Astrocyte (in vitro differentiated cells and primary cell): ENCODE measurements around the gene SH3BP1. TPM values are rescaled to one million over a fixed set of nuclear protein-coding genes. Genes with fewer than 3 reads are reported as not detected.
A peak's percentile ranks its signal among the peaks of the same experiment; 100 is the strongest.

ENCODE experiments used
- DNase-seq: peaks from one replicate; pipeline ENCODE4 v3.0.0-alpha.2; 2010; ENCODE audit warnings: low read depth
- FAIRE-seq: peaks from 2 replicates; lab custom pipeline; 2011; peaks lifted over from hg19 to GRCh38; lab: Jason Lieb, UNC
- H2AFZ ChIP-seq: 2 replicates; pipeline ENCODE4 v1.6.0; 2012; ENCODE audit warnings: low read depth, low read length, inconsistent platforms
- H3K27ac ChIP-seq: 2 replicates; pipeline ENCODE4 v1.5.1; 2011; ENCODE audit warnings: low read depth, low read length, inconsistent platforms
- H3K27me3 ChIP-seq: 2 replicates; pipeline ENCODE4 v1.6.0; 2011; ENCODE audit warnings: low read length, inconsistent platforms; ENCODE audit not compliant: insufficient read depth
- H3K36me3 ChIP-seq: 2 replicates; pipeline ENCODE4 v1.5.1; 2011; ENCODE audit warnings: low read length, inconsistent platforms; ENCODE audit not compliant: insufficient read depth
- H3K4me1 ChIP-seq: 2 replicates; pipeline ENCODE4 v1.5.1; 2011; ENCODE audit warnings: low read length, inconsistent platforms; ENCODE audit not compliant: insufficient read depth
- H3K4me2 ChIP-seq: 2 replicates; pipeline ENCODE4 v1.6.0; 2012; ENCODE audit warnings: low read length, inconsistent platforms
- H3K4me3 ChIP-seq: 2 replicates; pipeline ENCODE4 v1.5.1; 2011; ENCODE audit warnings: low read depth, mild to moderate bottlenecking, low read length, inconsistent platforms; ENCODE audit not compliant: insufficient read depth
- H3K79me2 ChIP-seq: 2 replicates; pipeline ENCODE4 v1.6.0; 2012; ENCODE audit warnings: mild to moderate bottlenecking, low read length, inconsistent platforms; ENCODE audit not compliant: insufficient read depth
- H3K9ac ChIP-seq: 2 replicates; pipeline ENCODE4 v1.6.0; 2012; ENCODE audit warnings: mild to moderate bottlenecking, low read length, inconsistent platforms
- H3K9me3 ChIP-seq: 2 replicates; pipeline ENCODE4 v1.5.1; 2012; ENCODE audit warnings: low read depth, mild to moderate bottlenecking, low read length, inconsistent platforms; ENCODE audit not compliant: insufficient read depth
- H4K20me1 ChIP-seq: 2 replicates; pipeline ENCODE4 v1.6.0; 2012; ENCODE audit warnings: low read length, inconsistent platforms; ENCODE audit not compliant: insufficient read depth
- H3K27ac Mint-ChIP-seq: one replicate; pipeline ENCODE4 v1.8.0; 2021; ENCODE audit warnings: mild to moderate bottlenecking, mixed read lengths; ENCODE audit not compliant: unreplicated experiment
- H3K27me3 Mint-ChIP-seq: one replicate; pipeline ENCODE4 v1.8.0; 2021; ENCODE audit warnings: low read depth, mixed read lengths; ENCODE audit not compliant: unreplicated experiment
- H3K36me3 Mint-ChIP-seq: one replicate; pipeline ENCODE4 v1.8.0; 2021; ENCODE audit warnings: low read depth, mixed read lengths; ENCODE audit not compliant: unreplicated experiment
- H3K4me1 Mint-ChIP-seq: one replicate; pipeline ENCODE4 v1.8.0; 2021; ENCODE audit warnings: low read depth, mixed read lengths; ENCODE audit not compliant: unreplicated experiment
- H3K4me3 Mint-ChIP-seq: one replicate; pipeline ENCODE4 v1.8.0; 2021; ENCODE audit warnings: mild to moderate bottlenecking, moderate library complexity, mixed read lengths; ENCODE audit not compliant: unreplicated experiment
- H3K9me3 Mint-ChIP-seq: one replicate; pipeline ENCODE4 v1.8.0; 2021; ENCODE audit warnings: mild to moderate bottlenecking, mixed read lengths; ENCODE audit not compliant: unreplicated experiment
- EZH2 ChIP-seq: IDR thresholded peaks from 2 replicates; pipeline ENCODE4 v1.6.1; 2012; ENCODE audit warnings: mild to moderate bottlenecking, low read length, inconsistent platforms; ENCODE audit not compliant: insufficient read depth
- total RNA-seq: library from RNA; stranded (reverse); gene quantifications from 2 replicates; pipeline ENCODE4 v1.2.1, GENCODE V29; 2021
- TF ChIP-seq, protein P1 (sequence below): IDR thresholded peaks from 2 replicates; pipeline ENCODE4 v1.5.1; 2011; ENCODE audit warnings: low read depth, mild to moderate bottlenecking, inconsistent platforms, low read length, moderate library complexity; ENCODE audit not compliant: insufficient read depth

SH3BP1 gene
- total RNA-seq, 1 donor from 2014 or later: 26.5 TPM

- Mint-ChIP-seq H3K27ac (no peak overlapping the region), H3K4me3 (peak overlapping the region; percentile 87), H3K4me1 (peaks cover 23% of the 10 kb centered on the region), H3K36me3 (peaks cover 4% of the 10 kb centered on the region), H3K9me3 (no peaks in the 10 kb centered on the region), H3K27me3 (no peaks in the 10 kb centered on the region)
- H4K20me1 ChIP-seq: peaks cover 10% of the 10 kb centered on the region
- no peaks in the 10 kb centered on the region for H3K27me3 ChIP-seq
- FAIRE-seq (no peak), DNase-seq (no peak)
- H3K27ac ChIP-seq: no peak overlapping the region
- no peaks in the 10 kb centered on the region for H3K9me3 ChIP-seq
- H3K79me2 ChIP-seq: peaks cover 4% of the 10 kb centered on the region
- TF ChIP-seq, protein P1, sequence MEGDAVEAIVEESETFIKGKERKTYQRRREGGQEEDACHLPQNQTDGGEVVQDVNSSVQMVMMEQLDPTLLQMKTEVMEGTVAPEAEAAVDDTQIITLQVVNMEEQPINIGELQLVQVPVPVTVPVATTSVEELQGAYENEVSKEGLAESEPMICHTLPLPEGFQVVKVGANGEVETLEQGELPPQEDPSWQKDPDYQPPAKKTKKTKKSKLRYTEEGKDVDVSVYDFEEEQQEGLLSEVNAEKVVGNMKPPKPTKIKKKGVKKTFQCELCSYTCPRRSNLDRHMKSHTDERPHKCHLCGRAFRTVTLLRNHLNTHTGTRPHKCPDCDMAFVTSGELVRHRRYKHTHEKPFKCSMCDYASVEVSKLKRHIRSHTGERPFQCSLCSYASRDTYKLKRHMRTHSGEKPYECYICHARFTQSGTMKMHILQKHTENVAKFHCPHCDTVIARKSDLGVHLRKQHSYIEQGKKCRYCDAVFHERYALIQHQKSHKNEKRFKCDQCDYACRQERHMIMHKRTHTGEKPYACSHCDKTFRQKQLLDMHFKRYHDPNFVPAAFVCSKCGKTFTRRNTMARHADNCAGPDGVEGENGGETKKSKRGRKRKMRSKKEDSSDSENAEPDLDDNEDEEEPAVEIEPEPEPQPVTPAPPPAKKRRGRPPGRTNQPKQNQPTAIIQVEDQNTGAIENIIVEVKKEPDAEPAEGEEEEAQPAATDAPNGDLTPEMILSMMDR: no peak
- TF ChIP-seq EZH2: no peak
- H3K4me1 ChIP-seq: peaks cover 29% of the 10 kb centered on the region
- H2AFZ ChIP-seq: peak overlapping the region; percentile 31
- H3K36me3 ChIP-seq: no peaks in the 10 kb centered on the region
- peak overlapping the region; percentile 75 for H3K9ac ChIP-seq
- peak overlapping the region; percentile 57 for H3K4me3 ChIP-seq
- H3K4me2 ChIP-seq: peak overlapping the region; percentile 97
Measured at GRCh38 chr22:37639771-37640590, 512 bp downstream of the SH3BP1 start.

GRCh38 chr22:37640591-37641560 is 1.4 kb downstream of the SH3BP1 start:
- no peak overlapping the region for H3K27ac ChIP-seq
- peaks cover 18% of the 10 kb centered on the region for H3K4me1 Mint-ChIP-seq
- H2AFZ ChIP-seq: no peak overlapping the region
- H3K27me3 ChIP-seq: no peaks in the 10 kb centered on the region
- peak overlapping the region; percentile 57 for H3K4me3 ChIP-seq
- peak overlapping the region; percentile 87 for H3K4me3 Mint-ChIP-seq
- DNase-seq: no peak
- H3K9ac ChIP-seq: peak overlapping the region; percentile 75
- H3K79me2 ChIP-seq: peaks cover 4% of the 10 kb centered on the region
- H4K20me1 ChIP-seq: peaks cover 10% of the 10 kb centered on the region
- H3K36me3 ChIP-seq: no peaks in the 10 kb centered on the region
- H3K27ac Mint-ChIP-seq: no peak overlapping the region
- TF ChIP-seq, protein P1: no peak
- no peak for TF ChIP-seq EZH2
- H3K4me1 ChIP-seq: peaks cover 27% of the 10 kb centered on the region
- FAIRE-seq: no peak
- peak overlapping the region; percentile 97 for H3K4me2 ChIP-seq
- no peaks in the 10 kb centered on the region for H3K9me3 ChIP-seq
- H3K36me3 Mint-ChIP-seq: peaks cover 4% of the 10 kb centered on the region
- H3K9me3 Mint-ChIP-seq: no peaks in the 10 kb centered on the region
- no peaks in the 10 kb centered on the region for H3K27me3 Mint-ChIP-seq
